GM21515 (cell line): Measurements from ENCODE around the gene GTF2A1L.
"Not testable (repeated sequence)": the region's sequence is repeated elsewhere in the genome, so short reads cannot be mapped to it uniquely, and the experiment has no call there.

Source experiments
- ATAC-seq: cut with Tn5 transposase; IDR thresholded peaks from one replicate; pipeline ENCODE4 v1.9.1; 2021; ENCODE audit not compliant: unreplicated experiment

Gene GTF2A1L

DNA sequence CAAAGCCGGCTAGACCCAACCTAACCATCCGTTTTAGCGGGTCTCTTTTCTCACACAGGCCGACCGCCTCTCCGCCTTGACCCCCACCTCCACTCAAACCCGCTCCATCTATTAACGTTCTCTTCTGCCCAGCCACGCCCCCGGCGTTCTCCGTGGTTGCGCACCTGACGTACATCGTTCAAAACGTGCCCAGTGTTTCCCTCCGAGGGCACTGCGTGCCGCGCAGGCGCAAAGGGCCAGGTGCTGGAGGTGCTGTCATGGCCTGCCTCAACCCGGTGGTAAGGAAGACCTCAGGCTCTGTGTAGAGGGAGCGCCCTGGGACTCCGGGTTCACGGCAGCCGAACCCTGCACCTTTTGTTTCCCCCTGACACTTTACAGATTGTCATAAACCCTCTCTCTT is at the start of gene GTF2A1L:
TSS of gene GTF2A1L (plus strand) at position 239 of the 400 bp plus-strand sequence. CDS start at position 258, 19 bp downstream.
- no peak for ATAC-seq

- ATAC-seq, result no peak
Measured at GRCh38 chr2:48568547-48568946, 49.1 kb upstream of the GTF2A1L start.

- ATAC-seq, result no peak
Measured at GRCh38 chr2:48569433-48569832, 48.2 kb upstream of the GTF2A1L start.

GRCh38 chr2:48572816-48573215 is 44.8 kb upstream of the GTF2A1L start:
- ATAC-seq, result no peak

- no peak for ATAC-seq
Measured at GRCh38 chr2:48574353-48575287, 43.0 kb upstream of the GTF2A1L start.

GRCh38 chr2:48578313-48578712 is 39.3 kb upstream of the GTF2A1L start:
- ATAC-seq, result no peak

- no peak for ATAC-seq
Measured at GRCh38 chr2:48583961-48584360, 33.7 kb upstream of the GTF2A1L start.

- ATAC-seq, result no peak
Measured at GRCh38 chr2:48584551-48584950, 33.1 kb upstream of the GTF2A1L start.

GRCh38 chr2:48586433-48586832 is 31.2 kb upstream of the GTF2A1L start:
- no peak for ATAC-seq

GRCh38 chr2:48587560-48587959 is 30.1 kb upstream of the GTF2A1L start:
- ATAC-seq, result no peak

- no peak for ATAC-seq
Measured at GRCh38 chr2:48587961-48588360, 29.7 kb upstream of the GTF2A1L start.

- ATAC-seq, result no peak
Measured at GRCh38 chr2:48588745-48589144, 28.9 kb upstream of the GTF2A1L start.

GRCh38 chr2:48589170-48589767 is 28.4 kb upstream of the GTF2A1L start:
- no peak for ATAC-seq

GRCh38 chr2:48590017-48590416 is 27.6 kb upstream of the GTF2A1L start:
- no peak for ATAC-seq

GRCh38 chr2:48592067-48592466 is 25.6 kb upstream of the GTF2A1L start:
- no peak for ATAC-seq

- not testable (repeated sequence) for ATAC-seq
Measured at GRCh38 chr2:48596751-48597150, 20.9 kb upstream of the GTF2A1L start.

DNA sequence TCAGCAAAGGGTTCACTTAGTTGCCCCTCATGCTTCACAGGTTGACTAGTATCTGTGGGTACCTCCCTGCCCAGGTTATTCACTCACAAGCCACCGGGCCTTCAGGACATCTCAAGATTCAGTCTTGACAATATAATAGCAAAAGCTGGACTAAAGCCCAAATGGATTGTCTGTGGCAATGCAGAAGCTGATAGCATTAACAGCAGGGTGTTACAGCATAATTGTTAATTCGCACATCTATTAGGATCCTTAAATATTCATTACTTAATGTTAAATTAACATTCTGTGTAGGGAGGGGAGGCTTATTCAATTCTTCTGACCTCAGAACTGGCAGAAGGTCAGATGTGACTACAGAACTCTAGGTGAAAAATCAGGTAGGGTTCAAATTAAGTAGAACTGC is 20.2 kb upstream of the GTF2A1L start:
- no peak for ATAC-seq

DNA sequence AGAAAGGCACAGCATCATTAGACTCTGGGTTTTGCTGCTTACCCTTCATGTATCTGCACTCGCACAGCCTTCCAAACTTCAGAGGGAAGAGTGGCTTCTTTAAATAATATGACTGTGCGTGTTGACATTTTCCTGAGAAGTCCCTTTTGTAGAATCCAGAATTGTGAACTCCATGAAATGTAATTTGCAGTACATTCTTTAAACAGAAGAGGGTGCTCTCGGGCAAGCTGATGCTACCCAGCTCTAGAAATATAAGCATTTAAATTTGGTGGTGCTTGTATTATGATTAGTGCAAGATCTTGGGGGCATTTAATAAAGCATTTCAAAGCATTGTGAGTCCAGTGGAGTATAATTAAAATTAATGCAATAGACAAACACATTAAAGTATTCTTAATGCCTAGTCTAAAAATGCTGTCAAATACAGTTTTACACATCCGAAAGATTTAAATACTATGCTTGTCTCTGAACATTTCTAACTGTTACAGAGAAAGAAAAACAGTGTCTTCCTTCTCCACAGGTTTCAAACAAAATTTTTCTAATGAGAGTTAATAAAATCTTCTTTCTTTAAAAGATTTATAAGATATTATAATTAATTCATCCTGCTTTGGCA is 17.3 kb upstream of the GTF2A1L start:
- no peak for ATAC-seq

DNA sequence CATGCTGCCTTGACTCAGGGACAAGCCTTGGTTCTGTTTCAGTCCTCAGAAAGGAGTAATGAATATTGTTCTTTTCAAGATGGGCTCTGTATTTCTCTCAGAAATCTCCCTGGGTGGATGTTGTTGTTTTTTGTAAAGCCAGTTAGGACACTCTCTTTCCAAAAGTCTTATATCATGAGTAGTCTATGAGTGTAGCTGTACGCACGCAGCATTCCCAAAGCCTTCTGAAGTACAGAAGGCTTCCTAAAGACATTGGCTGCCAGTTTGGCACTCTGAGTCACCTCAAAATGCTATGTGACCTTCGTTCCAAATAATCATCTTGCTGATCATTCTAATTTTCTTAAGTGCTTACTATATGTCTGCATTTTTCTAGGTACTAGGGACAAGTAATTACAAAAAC is 16.7 kb upstream of the GTF2A1L start:
- no peak for ATAC-seq

DNA sequence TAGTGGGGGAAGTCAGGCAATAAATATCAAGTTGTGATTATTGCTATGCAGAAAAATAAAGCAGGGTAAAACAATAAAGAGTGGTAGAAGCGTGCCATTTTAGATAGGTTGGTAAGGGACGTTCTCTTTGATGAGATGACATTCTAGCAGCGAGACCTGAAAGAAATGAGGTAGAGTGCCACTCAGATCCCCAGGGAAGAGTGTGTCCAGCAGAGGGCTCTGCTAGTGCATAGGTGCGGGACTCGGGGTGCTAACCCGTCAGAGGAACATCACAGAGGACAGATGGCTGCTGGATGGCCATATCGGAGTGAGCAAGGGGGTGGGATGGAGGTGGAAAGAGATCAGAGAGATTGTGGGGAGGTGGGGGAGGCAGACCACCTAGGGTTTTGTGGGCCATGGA is 16.3 kb upstream of the GTF2A1L start:
- no peak for ATAC-seq

DNA sequence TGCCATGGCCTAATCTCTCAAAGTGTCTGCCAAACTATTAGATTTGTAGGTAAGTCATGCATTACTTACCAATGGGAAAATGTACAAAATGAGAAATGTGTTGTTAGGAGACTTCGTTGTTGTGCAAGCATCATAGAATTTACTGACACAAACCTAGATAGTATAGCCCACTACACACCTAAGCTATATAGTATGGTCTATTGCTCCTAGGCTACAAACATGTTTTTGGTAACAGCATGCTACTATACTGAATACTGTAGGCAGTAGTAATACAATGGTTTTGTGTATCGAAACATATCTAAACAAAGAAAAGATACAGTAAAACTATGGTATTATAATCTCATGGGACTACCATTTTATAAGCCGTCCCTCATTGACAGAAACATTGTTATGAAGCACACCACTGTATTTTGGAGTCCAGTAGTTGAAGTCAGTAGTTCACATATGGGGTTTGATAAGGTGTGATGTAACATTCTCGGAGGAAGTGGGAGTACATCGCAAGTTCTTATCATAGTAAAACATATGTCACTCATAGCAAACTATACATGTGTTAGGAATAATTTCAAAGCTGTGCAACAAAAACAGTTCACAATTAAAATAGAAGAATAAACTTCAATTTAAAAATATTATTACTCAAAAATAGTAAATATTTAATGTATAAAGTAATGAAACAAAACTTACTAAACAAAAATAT is 12.0 kb upstream of the GTF2A1L start:
- ATAC-seq, result no peak
